PC-3 (cell line): Measurements from ENCODE around the gene MDGA2. TPM values are rescaled to one million over a fixed set of nuclear protein-coding genes. Genes with fewer than 3 reads are reported as not detected.

ENCODE experiments used
- ATAC-seq: fragments of 200-7000 bp; cut with Tn5 transposase; 2 replicates; pipeline ENCODE4 v1.9.1; 2020; ENCODE audit warnings: mild to moderate bottlenecking, moderate library complexity
- BruUV-seq: library from RNA; stranded (reverse); fragments of 400-500 nt; replicated peaks from 2 replicates; lab custom pipeline; 2021; lab: Mats Ljungman, UMichigan
- CTCF ChIA-PET: fragments of 300-600 bp; sonication (Branson Sonifier 250); formaldehyde crosslinking; loops from one replicate; lab custom pipeline; 2022; ENCODE audit warnings: antibody characterized with exemption; lab: Charles Lee
- POLR2A ChIA-PET: fragments of 300-600 bp; sonication (Branson Sonifier 250); formaldehyde crosslinking; loops from one replicate; lab custom pipeline; 2022; ENCODE audit warnings: antibody characterized with exemption; ENCODE audit not compliant: unreplicated experiment; lab: Charles Lee
- DNase-seq: peaks from one replicate; pipeline ENCODE4 v3.0.0-alpha.2; 2015
- H2AFZ ChIP-seq: fragments of 300-600 bp; sonication (generic); 2 replicates; pipeline ENCODE4 v1.6.0; 2016; ENCODE audit warnings: antibody characterized with exemption, low read length
- H3F3A ChIP-seq: fragments of 300-600 bp; sonication (generic); one replicate; pipeline ENCODE4 v1.6.0; 2017; ENCODE audit warnings: antibody characterized with exemption, low read length, control low read depth, mild to moderate bottlenecking; ENCODE audit not compliant: unreplicated experiment
- H3K27ac ChIP-seq: fragments of 300-600 bp; sonication (generic); 2 replicates; pipeline ENCODE4 v1.5.1; 2016; ENCODE audit warnings: mild to moderate bottlenecking, low read length
- H3K27me3 ChIP-seq: fragments of 300-600 bp; sonication (generic); 2 replicates; pipeline ENCODE4 v1.6.1; 2016; ENCODE audit warnings: low read length, mixed read lengths
- H3K36me3 ChIP-seq: fragments of 300-600 bp; sonication (generic); 2 replicates; pipeline ENCODE4 v1.6.1; 2016; ENCODE audit warnings: low read depth, mixed run types, low read length, mixed read lengths
- H3K4me1 ChIP-seq: fragments of 300-600 bp; sonication (generic); 2 replicates; pipeline ENCODE4 v1.5.1; 2016; ENCODE audit warnings: low read length; ENCODE audit not compliant: insufficient read depth
- H3K4me2 ChIP-seq: fragments of 300-600 bp; sonication (generic); 2 replicates; pipeline ENCODE4 v1.6.0; 2016; ENCODE audit warnings: low read length
- H3K4me3 ChIP-seq: fragments of 300-600 bp; sonication (generic); 2 replicates; pipeline ENCODE4 v1.5.1; 2016; ENCODE audit warnings: mild to moderate bottlenecking, low read length, mixed read lengths
- H3K79me2 ChIP-seq: fragments of 300-600 bp; sonication (generic); 2 replicates; pipeline ENCODE4 v1.6.1; 2017; ENCODE audit warnings: low read length, mixed read lengths
- H3K9ac ChIP-seq: fragments of 300-600 bp; sonication (generic); 2 replicates; pipeline ENCODE4 v1.6.0; 2016; ENCODE audit warnings: mild to moderate bottlenecking, low read length
- H3K9me2 ChIP-seq: fragments of 300-600 bp; sonication (generic); replicated peaks from 2 replicates; pipeline ENCODE4 v1.6.1; 2016; ENCODE audit warnings: mixed run types, low read length, mixed read lengths
- H3K9me3 ChIP-seq: fragments of 300-600 bp; sonication (generic); 2 replicates; pipeline ENCODE4 v1.6.1; 2016; ENCODE audit warnings: low read length, mixed read lengths
- H4K20me1 ChIP-seq: fragments of 300-600 bp; sonication (generic); 2 replicates; pipeline ENCODE4 v1.6.1; 2016; ENCODE audit warnings: low read length, mixed read lengths
- EZH2 ChIP-seq: fragments of 300-600 bp; sonication (generic); IDR thresholded peaks from one replicate; pipeline ENCODE4 v1.6.1; 2017; ENCODE audit warnings: antibody characterized with exemption, mild to moderate bottlenecking, low read length; ENCODE audit not compliant: unreplicated experiment
- EZH2phosphoT487 ChIP-seq: fragments of 300-600 bp; sonication (generic); IDR thresholded peaks from 2 replicates; pipeline ENCODE4 v1.6.1; 2018; ENCODE audit warnings: mild to moderate bottlenecking, antibody characterized with exemption, low read length, borderline replicate concordance
- intact Hi-C: fragments of 100-400 bp; cut with micrococcal nuclease; formaldehyde crosslinking; loops from 2 replicates; pipeline ENCODE4 v1.9.0; 2023
- total RNA-seq: library from RNA; depleted of rRNA; stranded (reverse); fragments of >200 nt; gene quantifications from 2 replicates; pipeline ENCODE4 v1.2.3, GENCODE V29; 2014
- TF ChIP-seq, protein P1 (sequence below): fragments of 300-600 bp; sonication (generic); conservative IDR thresholded peaks from 2 replicates; pipeline ENCODE4 v1.5.1; 2017; ENCODE audit warnings: antibody characterized with exemption, low read depth, mild to moderate bottlenecking, low read length

MDGA2 gene
- total RNA-seq, 1 experiment from 2014 or later = 0.04 TPM

- Histone ChIP-seq H3K9ac (no peak overlapping the region), H3K9me2 (no peaks in the 10 kb centered on the region), H4K20me1 (no peaks in the 10 kb centered on the region), H3K36me3 (no peaks in the 10 kb centered on the region), H2AFZ (no peak overlapping the region), H3K9me3 (no peaks in the 10 kb centered on the region), H3K79me2 (no peaks in the 10 kb centered on the region), H3K27me3 (peaks cover 5% of the 10 kb centered on the region), H3F3A (no peaks in the 10 kb centered on the region), H3K4me3 (no peak overlapping the region), H3K27ac (no peak overlapping the region), H3K4me2 (no peak overlapping the region), H3K4me1 (no peaks in the 10 kb centered on the region)
- ChIA-PET POLR2A (no interaction called here), CTCF (no interaction called here)
- TF ChIP-seq EZH2 (no peak), EZH2phosphoT487 (no peak)
- TF ChIP-seq, protein P1, sequence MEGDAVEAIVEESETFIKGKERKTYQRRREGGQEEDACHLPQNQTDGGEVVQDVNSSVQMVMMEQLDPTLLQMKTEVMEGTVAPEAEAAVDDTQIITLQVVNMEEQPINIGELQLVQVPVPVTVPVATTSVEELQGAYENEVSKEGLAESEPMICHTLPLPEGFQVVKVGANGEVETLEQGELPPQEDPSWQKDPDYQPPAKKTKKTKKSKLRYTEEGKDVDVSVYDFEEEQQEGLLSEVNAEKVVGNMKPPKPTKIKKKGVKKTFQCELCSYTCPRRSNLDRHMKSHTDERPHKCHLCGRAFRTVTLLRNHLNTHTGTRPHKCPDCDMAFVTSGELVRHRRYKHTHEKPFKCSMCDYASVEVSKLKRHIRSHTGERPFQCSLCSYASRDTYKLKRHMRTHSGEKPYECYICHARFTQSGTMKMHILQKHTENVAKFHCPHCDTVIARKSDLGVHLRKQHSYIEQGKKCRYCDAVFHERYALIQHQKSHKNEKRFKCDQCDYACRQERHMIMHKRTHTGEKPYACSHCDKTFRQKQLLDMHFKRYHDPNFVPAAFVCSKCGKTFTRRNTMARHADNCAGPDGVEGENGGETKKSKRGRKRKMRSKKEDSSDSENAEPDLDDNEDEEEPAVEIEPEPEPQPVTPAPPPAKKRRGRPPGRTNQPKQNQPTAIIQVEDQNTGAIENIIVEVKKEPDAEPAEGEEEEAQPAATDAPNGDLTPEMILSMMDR = no peak
- BruUV-seq = no TSS peak
- intact Hi-C loops = no loop called here
- DNase-seq (no peak), ATAC-seq (no peak)
Measured at GRCh38 chr14:47150267-47150666, 525.1 kb downstream of the MDGA2 start.

DNA sequence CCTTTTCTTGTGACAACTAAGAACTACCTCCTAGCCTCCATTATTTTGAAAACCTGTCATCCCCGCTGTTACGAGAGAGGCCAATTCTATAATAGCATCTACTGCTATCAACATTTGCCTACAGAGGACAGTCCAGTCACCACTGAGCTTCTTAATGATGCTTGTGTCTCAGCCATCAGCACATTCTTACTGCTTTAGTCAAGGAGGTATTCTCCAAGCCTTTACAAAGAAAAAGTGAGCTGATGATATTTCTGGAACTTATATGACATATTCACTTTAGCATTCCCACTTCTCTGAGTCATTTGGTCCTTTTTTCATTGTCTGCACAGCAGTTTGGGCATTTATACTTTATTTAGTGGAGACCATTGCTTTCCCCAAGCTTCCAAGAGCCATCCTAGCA, 526.1 kb downstream of the MDGA2 start:
- Histone ChIP-seq H3K79me2 (no peaks in the 10 kb centered on the region), H3K9me3 (no peaks in the 10 kb centered on the region), H3K27ac (no peak overlapping the region), H3K36me3 (no peaks in the 10 kb centered on the region), H3K9ac (no peak overlapping the region), H3K4me2 (no peak overlapping the region), H4K20me1 (no peaks in the 10 kb centered on the region), H2AFZ (no peak overlapping the region), H3K4me3 (no peak overlapping the region), H3K9me2 (no peaks in the 10 kb centered on the region), H3F3A (no peaks in the 10 kb centered on the region), H3K4me1 (no peaks in the 10 kb centered on the region), H3K27me3 (no peaks in the 10 kb centered on the region; the same call in 1 of the 2 replicates)
- intact Hi-C loops = no loop called here
- TF ChIP-seq EZH2 (no peak), EZH2phosphoT487 (no peak)
- TF ChIP-seq, protein P1 = no peak
- POLR2A ChIA-PET = no interaction called here
- no TSS peak for BruUV-seq
- CTCF ChIA-PET = no interaction called here
- ATAC-seq = no peak
- DNase-seq = no peak

- CTCF ChIA-PET = no interaction called here
- H3K4me3 ChIP-seq = no peak overlapping the region
- H3K27ac ChIP-seq = no peak overlapping the region
- no peak overlapping the region for H3K4me2 ChIP-seq
- no peaks in the 10 kb centered on the region for H3K9me3 ChIP-seq
- no peaks in the 10 kb centered on the region for H3F3A ChIP-seq
- H4K20me1 ChIP-seq = no peaks in the 10 kb centered on the region
- ATAC-seq = no peak
- no peak overlapping the region for H2AFZ ChIP-seq
- no peaks in the 10 kb centered on the region for H3K36me3 ChIP-seq
- POLR2A ChIA-PET = no interaction called here
- BruUV-seq = no TSS peak
- no peak for TF ChIP-seq EZH2phosphoT487
- TF ChIP-seq EZH2 = no peak
- TF ChIP-seq, protein P1 = no peak
- no peaks in the 10 kb centered on the region for H3K79me2 ChIP-seq
- no peak overlapping the region for H3K9ac ChIP-seq
- no peaks in the 10 kb centered on the region for H3K4me1 ChIP-seq
- no peaks in the 10 kb centered on the region; the same call in 1 of the 2 replicates for H3K27me3 ChIP-seq
- DNase-seq = no peak
- H3K9me2 ChIP-seq = no peaks in the 10 kb centered on the region
- intact Hi-C loops = no loop called here
Measured at GRCh38 chr14:47148686-47149085, 526.7 kb downstream of the MDGA2 start.
